Activated gamma-delta T cell treated with Interleukin-2 at 50 U/mL for 16 hours (primary cell): ENCODE measurements around the gene IL26.
"Not testable (repeated sequence)": the region's sequence is repeated elsewhere in the genome, so short reads cannot be mapped to it uniquely, and the experiment has no call there.

Source experiments
- DNase-seq: peaks from one replicate; pipeline ENCODE4 v3.0.0-alpha.2; 2020

The IL26 gene

DNA sequence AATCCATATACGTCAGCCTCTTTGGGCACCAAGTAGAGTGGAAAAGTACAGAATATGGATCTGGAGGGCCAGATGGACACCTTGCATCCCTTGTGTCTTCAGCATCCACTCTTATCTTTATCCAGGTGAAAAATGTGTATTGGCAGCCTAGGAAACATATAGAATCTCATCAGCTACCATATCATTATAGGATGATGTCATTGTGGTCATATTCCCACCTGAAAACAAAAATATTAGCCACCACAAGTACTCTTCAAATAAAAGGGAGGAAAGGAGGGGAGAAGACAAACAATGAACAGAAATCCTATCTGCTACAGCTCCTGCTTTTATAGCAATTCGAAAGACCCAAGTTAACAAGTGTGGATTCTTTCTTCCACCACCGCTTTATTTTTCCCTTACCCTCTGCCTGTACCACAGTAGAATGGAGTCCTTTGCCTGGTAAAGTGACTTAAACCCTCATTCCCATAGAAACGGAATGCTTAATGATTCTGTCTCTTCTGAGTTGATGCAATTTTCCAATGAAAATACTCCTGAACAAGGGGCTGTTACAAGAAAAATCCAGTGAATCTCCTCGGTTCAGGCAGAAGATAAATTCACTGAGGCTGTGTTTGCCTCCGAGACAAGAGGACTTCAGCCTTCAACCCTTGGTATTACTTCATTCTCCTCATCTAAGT, 13.8 kb upstream of the IL26 start:
- DNase-seq: no peak

DNA sequence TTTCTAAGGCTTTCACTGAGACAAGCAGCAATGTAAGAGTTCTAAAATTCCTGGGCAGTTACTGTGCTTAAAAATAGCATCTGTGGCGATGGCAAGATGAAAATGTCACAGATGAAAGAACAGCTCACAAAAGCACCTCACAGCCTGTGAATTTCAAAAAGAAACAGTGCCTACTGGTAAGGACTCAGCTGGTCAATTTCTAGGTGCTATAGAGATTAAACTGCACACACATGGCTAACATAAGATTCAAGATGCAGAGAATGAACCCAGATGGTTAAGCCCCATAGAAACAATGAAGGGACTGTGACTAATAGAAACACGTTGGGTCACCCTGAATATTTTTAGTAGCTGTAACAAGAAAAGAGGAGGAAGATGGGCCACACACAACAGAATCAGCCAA, 12.0 kb upstream of the IL26 start:
- DNase-seq: no peak

DNA sequence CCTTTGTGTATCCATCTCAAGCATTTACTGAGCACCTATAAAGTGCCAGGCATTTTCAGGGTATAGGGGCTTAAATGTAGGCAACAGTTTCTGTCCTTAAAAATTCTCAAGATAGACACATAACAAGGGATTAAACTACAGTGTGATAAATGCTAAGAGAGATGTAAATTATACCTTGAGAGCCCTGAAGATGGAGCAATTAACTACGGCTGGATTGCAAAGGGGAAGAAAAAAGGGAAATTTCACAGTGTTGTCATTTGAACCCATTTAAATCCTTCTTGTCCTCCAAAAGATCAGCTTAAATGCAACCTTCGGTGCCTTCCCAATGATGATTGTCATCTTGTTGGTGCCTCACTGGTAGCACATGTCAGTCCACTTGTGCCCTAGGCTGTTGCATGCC, 11.5 kb upstream of the IL26 start:
- no peak for DNase-seq

DNA sequence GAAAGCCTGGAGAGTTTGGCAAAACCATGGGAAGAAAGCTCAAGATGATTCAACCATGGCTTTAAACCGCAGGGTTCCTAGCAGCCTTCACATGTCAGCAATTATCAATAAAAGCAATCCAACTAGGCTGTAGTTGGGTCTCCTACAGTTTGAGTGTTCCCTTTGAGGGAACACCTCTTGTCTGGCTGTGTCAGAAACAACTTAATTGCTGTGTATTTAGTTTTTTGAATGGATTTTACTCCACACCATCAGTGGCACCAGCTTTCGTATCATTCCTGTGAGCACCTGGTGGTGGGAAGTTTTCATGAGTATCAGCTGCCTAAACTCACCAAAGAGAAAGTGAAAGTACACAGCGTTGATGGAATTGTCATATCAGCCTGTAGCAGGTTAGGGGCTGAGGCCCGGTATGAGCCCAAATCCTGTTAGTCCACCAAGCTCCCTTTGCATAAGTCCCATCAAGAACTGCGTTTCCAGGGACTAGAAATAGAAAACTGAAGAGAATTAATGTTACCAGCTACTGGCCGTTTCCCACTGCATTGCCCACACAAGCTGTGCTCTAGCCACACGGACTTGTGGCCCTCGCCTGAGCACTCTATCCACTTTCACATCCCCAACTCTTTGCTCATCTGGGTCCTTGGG, 10.9 kb upstream of the IL26 start:
- DNase-seq: no peak

DNA sequence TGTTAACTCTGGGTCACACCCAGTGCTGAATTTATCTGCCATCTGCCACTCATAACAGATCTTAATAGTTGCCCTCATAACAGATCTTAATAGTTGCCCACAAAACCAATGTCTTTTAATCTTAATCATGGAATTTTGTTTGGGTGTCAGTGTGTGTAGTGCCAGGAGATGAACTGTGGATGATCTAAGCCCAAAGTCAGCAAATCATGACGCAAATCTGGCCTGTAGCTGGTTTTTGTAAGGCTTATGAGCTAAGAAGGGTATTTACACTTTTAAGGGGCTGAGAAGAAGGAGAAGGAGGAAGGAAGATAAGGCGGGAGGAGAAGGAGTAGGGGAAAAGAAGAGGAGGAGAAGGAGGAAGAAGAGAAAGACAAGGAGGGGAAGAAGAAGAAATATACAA, 10.0 kb upstream of the IL26 start:
- no peak for DNase-seq

DNA sequence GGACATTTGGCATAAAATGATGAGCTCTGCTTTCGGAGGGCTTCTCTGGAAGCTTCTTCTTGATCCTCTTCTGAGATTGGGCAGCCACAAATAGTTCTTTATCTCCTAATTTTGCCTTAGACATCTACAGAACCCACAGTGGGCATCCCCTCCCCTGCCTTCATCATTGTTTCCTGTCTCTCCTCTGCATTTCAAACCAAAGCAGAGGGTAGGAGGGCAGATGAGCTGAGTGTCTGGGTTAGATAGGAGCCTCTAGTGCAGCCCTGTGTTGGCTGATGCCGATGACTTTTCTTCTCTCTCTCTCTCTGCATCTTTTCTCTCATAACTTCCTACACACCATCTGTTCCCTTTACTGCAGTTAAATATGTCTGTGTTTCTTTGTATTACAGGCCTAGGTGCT, 8.5 kb upstream of the IL26 start:
- DNase-seq: no peak

DNA sequence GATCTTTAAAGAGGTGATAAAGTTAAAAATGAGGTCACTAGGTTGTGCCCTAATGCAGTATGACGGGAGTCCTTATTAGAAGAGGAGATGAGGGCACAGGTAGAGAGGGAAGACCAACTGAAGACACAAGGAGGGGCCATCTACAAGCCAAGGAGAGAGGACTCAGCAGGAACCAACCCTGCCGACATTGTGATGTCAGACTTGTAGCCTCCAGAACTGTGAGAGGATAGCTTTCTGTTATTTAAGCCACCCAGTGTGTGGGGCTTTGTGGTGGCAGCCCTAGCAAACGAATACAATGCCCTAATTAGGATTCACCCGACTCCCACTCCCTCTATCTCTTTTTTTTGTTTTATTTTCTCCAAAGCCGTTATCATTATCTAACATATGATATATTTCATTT, 7.9 kb upstream of the IL26 start:
- DNase-seq: no peak

DNA sequence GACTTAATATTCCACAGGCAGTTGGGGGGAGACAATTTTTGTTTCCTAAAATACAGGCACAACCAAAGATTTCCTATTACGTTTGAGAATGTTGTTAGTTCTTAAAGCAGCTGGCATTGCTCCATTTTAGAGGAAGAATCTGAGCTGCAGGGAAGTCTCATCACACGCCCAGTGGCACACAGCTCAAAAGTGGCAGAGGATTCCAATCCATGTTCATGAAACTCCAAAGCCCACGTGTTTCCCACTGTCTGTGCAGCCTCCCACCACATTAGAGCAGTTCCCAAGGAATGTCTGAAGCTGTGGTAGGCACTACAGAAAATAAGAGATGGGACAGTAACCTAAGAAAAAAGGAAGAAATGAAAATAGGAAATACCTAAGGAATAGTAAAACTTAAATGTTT, 6.1 kb upstream of the IL26 start:
- no peak for DNase-seq

DNA sequence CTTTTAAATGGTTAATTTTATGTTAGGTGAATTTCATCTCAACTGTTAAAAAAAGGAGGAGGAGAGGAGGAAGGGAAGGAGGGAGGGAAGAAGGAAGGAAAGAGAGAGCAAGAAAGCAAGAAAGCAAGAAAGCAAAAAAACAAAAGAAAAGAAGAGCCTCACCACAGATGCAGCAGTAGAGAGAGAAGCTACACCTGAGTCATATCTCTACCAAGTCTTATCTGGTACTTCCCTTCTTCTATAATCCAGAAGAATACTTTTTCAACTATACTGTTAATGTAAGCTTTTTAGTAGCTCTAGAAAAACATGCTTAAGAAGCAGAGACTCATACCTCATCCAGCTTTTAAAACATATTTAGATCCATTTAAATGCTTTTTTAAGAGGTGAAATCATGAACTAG, 5.6 kb upstream of the IL26 start:
- DNase-seq: no peak

DNA sequence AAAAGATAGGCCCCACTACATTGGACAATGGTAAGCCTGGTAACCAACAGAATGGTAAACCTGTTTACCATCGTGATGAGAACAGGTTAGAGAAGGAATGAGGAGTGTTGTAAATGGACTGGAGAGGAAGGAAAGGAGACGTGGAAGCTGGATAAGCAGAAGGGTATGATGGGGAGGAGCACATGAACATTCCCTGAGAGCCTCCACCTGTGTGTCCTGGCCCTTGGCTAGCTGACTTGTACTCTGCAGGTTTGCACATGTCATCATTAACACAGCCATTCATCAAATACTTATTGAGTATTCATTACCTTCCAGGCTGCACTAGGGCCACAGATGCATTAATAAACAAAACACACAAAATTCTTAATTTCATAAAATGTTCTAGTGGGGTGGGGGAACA, 4.3 kb upstream of the IL26 start:
- no peak for DNase-seq

DNA sequence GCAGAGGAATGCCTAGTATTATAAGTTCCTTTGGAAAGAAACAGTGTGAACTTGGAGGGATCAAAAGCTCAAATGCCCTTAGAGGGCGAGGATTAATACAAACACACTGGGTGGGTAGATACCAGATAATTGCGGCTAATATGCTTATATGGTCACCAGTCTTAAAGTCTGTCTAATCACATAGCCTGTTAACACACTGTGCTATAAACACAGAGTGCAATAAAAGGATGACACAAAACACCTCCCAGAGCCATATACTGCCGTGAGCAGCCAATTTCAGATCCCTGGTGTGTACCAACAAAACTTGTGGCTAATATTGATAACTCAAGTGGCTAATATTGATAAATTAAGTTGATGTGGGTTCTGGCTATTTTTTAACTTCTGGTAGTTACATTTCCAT, 1.7 kb upstream of the IL26 start:
- DNase-seq: no peak

DNA sequence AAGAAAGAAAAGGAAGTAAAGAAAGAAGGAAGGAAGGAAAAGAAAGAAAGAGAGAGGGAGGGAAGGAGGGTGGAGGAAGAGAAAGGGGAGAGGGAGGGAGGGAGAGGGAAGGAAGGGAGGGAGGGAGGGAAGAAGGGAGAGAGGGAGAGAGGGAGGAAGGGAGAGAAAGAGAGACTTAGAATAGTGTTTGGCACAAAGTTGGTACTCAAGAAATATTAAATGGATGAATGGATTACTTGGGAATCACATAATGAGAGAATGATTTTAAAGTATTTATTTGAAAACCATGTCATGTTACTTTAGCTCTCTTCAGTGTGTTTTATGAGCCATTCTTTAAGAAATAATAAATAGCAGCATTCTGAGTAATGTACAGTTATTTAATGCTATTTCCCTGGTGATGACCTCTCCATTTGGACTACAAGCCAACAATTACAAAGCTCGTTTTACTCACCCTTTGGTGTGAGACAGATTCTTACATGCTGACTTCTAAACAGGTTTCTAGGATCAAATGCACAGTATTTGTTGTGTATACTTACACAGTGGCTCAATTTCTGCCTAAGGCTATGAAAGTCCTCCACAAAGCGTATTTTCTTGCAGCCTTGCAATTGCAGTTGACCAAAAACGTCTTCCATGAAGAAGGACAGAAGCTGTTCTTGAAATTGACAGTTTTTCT, 861 bp downstream of the IL26 start:
- DNase-seq: no peak

DNA sequence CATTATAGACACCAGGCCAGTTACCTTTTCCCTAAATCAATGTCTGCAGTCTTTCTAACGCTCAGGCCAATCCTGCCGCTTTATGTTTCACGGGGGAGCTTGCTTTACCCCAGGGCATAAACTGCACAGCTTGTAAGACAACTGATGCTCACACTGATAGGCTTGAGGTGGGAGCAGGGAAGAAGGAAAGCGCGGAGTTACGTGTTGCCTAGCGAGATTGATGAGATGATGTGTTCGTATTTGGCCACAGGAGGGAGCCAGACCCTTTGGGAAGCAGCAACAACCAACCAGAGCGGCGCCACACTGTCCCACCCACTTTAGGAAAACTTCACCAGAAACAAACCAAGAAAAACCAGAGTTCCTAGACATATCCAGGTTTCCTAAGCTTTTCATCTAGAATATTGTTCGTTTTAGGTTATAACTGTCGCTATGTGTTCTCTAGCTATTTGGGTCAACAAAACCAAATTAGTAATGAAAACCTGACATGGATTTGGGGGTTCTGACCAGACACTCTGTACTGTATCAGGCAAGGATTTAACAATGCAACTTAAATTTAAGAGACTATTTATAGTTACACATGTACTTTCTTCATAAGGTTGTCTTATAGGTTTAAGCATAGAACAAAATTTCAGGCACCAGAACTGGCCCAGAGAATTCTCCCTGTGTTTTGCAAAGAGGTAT, 2.4 kb downstream of the IL26 start:
- DNase-seq: peak; percentile 63

DNA sequence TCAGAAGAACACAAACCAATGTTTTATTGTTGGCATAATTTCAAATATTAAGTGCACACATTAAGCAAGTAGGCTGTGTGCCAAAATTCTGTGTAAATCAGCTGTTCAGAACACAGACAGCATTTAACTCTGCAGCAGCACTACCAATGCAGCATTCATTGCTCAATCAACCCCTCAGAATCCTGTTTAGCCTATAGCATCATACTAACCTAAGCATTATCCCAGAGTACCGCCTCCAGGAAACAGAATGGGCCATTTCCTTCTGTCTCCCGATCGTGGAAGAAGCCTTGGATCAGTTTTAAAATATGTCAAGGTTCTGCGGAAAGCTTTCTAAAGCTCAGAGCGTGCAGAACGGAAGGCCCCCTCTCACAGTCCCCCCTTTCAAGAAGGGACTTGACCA, 3.3 kb downstream of the IL26 start:
- no peak for DNase-seq

DNA sequence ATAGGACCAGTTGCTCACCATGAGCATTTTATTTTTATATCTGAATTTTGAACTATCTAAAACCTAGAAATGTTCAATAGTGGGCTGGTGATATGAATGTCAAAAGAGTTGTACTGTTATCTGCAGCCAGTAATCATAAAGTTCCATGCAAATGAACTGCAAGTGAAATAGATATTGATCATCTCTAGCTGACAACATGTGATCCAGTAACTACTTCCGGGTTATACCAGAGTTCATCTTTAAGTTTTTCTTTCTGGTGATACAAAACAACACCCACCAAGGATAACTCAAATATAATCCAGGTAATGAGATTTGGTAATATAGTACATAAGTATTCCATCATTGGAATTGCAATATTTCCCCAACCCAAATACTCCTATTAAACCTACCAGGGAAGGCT, 4.1 kb downstream of the IL26 start:
- DNase-seq: no peak

DNA sequence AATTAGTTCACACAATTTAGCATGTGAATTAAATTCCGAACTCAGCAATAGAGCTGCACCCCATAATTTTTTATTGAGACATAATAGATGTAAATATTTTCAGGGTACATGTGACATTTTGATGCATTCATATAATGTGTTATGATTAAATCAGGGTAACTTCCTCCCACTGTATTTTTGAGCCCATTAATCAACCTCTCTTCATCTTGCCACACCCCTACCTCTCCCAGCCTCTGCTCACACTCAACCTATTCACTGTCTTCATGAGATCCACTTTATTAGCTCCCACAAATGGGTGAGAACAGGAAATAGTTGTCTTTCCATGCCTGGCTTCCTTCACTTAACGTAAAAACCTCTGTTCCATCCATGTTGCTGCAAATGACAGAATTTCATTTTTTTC, 14.7 kb downstream of the IL26 start:
- no peak for DNase-seq

DNA sequence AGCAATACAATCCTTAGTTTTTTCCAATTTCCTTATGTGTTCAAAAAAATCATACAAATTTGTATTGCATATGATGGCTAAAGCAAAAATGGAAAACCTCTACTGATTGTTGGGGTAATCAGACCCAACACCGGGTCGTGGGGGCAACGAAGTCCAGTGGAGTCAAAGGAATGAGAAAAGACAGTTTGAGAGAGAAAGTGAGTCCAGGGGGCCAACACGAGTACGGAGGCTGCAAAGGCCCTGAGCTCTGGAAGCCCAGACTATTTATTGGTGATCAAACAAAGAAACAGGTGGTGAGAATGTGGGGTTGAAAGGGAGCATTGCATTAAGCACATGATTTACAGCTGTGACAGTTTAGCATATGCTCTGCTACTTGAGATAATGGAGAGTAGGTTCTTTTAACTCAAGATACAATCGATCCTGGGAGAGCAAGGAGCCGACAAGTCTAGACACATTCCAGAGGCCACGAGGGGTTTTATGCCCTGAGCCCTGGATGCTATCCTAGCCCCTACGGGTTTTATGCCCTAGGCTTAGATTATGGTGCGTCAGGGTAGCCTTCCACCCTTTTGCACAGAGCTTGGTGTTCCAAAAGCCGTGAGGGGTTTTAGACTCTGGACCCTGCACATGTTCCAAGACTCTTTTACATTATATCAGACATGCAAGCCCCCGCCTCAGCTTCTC, 16.4 kb downstream of the IL26 start:
- DNase-seq: not testable (repeated sequence)

DNA sequence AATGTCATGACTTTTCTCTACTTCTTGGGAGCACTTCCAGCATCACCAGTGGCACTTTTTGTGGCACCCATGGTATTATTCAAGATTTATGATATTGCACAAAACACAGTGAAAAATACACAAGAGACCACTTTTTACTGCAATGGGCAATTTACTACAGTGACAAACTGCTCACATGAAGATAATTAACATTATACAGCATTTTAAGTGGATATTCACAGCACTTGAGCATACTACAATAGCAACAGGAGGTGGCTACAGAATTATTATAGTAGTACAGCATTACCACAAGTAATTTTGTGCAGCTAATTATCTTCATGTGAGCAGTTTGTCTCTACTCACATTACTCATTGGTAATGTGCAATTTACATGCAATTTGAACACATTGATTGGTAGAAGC, 18.3 kb downstream of the IL26 start:
- DNase-seq: no peak

DNA sequence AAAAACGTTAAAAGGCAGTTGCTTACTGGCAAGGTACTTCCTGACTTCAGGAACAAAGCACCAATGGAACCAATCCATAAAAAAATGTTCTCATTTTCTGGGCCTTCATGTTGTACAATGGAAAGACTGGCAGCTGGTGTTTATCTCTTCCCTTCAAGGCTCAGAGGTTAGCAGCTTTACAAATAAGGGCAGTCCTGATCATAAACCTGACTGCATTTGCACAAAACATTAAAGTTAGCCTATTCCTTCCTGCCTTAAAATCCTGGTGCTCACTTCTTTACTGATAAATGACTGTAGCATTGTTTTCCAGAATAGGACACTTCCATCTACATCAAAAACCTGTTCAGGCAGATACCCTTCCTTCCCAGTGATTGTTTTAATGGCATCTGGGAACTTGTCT, 19.2 kb downstream of the IL26 start:
- no peak for DNase-seq

DNA sequence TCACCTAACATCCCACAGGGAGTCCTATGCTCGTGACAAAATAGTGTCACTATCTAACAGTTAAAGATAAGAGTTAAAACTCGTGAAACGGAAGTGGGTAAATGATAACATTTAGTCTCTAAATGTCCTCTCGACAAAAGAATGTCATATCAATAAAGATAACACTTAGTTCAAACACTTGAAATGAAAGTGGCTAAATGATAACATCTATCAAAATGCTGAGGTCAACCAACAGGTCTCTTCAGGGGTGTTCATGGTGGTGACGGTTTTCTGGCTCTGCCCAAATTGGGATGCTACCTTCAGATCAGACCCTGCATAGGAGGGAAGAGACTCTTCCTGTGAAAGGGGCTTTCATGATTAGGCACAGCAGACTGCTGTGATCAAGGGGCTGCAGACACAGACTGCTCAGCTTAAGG, 22.1 kb downstream of the IL26 start:
- DNase-seq: no peak

DNA sequence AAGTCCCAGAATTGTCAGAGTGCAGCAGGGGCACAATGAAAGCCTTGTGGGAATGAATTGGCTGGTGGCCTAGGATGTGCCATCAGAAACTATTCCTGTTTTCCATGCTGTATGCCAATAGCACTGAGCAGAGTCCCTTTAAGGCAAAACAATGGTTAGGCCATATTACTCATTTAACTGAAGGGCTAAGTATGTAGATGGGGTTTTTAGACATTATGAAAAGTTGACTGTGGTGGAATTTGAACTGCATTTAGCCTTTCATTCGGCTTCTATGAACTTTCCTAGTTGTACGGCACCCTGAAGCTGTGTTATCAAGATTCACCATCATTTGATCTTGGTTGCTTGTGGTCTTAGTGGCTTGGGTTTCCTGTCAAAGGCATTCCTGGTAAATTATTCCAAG, 24.8 kb downstream of the IL26 start:
- no peak for DNase-seq

DNA sequence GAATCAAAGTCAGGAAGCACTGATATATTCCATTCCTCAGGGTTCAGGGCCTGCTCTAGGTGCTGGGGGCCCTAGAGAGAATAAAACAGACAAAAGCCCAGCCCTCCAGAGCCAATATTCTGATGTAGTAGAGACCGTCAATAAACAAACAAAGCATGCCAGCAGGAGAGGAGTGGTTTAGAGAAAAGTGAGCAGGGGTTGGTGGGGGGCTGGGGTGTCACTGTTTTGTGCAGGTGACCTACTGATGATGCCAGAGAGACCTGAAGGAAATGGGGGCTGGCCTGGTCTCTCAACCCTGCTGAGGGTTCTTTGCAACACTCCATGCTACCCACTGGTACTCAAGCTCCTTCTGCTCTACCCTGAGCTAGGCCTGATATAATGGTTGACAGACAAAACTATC, 26.5 kb downstream of the IL26 start:
- DNase-seq: no peak

DNA sequence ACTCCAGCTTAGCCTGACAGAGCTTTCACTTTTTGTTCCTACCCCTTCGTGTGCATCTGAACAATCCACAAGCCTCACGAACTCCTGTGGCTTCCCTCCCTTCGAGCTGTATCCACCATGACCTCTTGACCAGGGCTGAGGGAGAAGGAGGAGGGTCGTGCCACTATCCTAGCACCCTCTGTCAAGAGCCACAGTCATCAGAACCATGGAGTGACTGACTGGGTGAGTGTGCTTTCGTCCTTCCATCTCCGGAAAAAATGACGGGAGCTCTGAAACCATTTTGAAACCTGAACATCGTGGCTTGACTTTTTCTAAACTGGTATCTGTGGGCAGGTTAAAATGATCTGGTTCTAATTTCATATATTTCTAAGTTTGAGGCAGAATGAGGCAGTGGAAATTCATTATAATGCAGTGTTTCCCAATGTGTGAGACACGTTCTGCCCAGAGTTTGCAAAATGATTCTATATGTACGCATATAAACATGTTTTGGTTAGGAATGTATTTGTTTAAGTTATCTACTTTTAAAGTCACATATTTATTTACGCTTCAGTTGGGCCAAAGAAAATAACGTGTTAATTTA, 27.0 kb downstream of the IL26 start:
- no peak for DNase-seq
